ENCODE measurements around the gene P2RX5.

- TF ChIP-seq, protein P1, sequence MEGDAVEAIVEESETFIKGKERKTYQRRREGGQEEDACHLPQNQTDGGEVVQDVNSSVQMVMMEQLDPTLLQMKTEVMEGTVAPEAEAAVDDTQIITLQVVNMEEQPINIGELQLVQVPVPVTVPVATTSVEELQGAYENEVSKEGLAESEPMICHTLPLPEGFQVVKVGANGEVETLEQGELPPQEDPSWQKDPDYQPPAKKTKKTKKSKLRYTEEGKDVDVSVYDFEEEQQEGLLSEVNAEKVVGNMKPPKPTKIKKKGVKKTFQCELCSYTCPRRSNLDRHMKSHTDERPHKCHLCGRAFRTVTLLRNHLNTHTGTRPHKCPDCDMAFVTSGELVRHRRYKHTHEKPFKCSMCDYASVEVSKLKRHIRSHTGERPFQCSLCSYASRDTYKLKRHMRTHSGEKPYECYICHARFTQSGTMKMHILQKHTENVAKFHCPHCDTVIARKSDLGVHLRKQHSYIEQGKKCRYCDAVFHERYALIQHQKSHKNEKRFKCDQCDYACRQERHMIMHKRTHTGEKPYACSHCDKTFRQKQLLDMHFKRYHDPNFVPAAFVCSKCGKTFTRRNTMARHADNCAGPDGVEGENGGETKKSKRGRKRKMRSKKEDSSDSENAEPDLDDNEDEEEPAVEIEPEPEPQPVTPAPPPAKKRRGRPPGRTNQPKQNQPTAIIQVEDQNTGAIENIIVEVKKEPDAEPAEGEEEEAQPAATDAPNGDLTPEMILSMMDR (IDR thresholded peaks at IDR 0.05 in 2 of 3, conservative IDR thresholded peaks at IDR 0.05 in 1 of 3; ENCODE audit: control insufficient read depth in 2 of 3, extremely low read depth in 1 of 3, insufficient read depth in 1 of 3, low read depth in 3 of 3, low read length in 3 of 3), result no peak
- TF ChIP-seq MAX (IDR thresholded peaks at IDR 0.05; ENCODE audit: low read depth, low read length) (no peak), MYC (IDR thresholded peaks at IDR 0.05; ENCODE audit: insufficient read depth, insufficient read length, insufficient replicate concordance, low read length, severe bottlenecking) (no peak), EP300 (IDR thresholded peaks at IDR 0.05; ENCODE audit: borderline replicate concordance in 1 of 2, control insufficient read depth in 1 of 2, low read depth in 2 of 2, low read length in 2 of 2) (no peak)
Observed at GRCh38 chr17:3655766-3656165, 40.2 kb downstream of the P2RX5 start.
